Peyer's patch (tissue), 4 donors: ENCODE results near the gene SPTSSB.

ENCODE experiments used
- CTCF ChIP-seq, 6 experiments: fragments of 450-650 bp in 4 of 6; fragments of 200-600 bp in 2 of 6; sonication (generic) in 1 of 6; IDR thresholded peaks; one replicate each; pipeline ENCODE4 v1.5.1; 2017 to 2019; ENCODE audit warnings: antibody characterized with exemption in 6 of 6, mild to moderate bottlenecking in 3 of 6, moderate library complexity in 1 of 6
- POLR2A ChIP-seq, 2 donors: fragments of 450-650 bp; IDR thresholded peaks; one replicate each; pipeline ENCODE4 v1.5.1; 2017; ENCODE audit warnings: antibody characterized with exemption in 2 of 2, mild to moderate bottlenecking in 2 of 2, moderate library complexity in 2 of 2

GRCh38 chr3:161356287-161356686 is 15.0 kb downstream of the SPTSSB start:
- TF ChIP-seq CTCF (IDR thresholded peaks at IDR 0.05), result no peak
- TF ChIP-seq POLR2A (IDR thresholded peaks at IDR 0.05), result no peak
